HG03025 (cell line): ENCODE data around the gene SSTR3.
"Not testable (repeated sequence)": the region's sequence is repeated elsewhere in the genome, so short reads cannot be mapped to it uniquely, and the experiment has no call there.

Experiments
- ATAC-seq: cut with Tn5 transposase; IDR thresholded peaks from one replicate; pipeline ENCODE4 v1.9.1; 2021; ENCODE audit warnings: mild to moderate bottlenecking, moderate library complexity; ENCODE audit not compliant: unreplicated experiment, low FRiP score

The SSTR3 gene

DNA sequence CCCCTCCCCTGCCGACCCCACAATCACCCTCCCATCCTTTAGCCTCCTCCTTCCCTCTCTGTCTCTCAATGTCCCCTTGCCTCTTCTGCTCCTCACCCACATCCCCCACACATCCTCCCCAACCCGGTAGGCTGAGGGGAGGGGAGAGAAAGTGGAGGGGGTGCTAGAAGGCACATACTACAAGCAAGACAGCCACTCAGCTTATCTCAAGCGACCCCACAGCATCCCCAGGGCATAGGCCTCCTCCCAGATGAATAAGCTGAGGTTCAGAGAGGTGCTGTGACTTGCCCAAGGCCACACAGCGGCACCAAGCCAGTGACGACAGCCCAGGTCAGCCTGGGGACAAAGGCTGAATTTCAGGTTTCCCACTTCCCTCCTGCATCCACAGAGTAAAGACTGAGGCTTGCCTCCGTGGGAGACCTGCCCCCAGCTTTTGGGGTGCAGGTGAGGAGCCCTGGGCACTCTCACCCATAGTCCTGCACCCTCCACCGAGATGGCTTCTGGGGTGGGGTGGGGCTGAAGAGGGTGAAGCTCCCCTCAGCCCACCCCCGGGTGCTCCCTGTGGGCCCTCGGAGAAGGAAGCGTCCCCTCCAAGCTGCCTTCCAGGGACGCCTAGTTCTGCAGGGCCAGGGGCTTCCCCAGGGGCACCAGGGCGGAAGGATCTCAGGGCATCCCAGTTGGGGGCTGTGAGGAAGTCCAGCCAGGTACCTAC, 31.3 kb upstream of the SSTR3 start:
- ATAC-seq = no peak

DNA sequence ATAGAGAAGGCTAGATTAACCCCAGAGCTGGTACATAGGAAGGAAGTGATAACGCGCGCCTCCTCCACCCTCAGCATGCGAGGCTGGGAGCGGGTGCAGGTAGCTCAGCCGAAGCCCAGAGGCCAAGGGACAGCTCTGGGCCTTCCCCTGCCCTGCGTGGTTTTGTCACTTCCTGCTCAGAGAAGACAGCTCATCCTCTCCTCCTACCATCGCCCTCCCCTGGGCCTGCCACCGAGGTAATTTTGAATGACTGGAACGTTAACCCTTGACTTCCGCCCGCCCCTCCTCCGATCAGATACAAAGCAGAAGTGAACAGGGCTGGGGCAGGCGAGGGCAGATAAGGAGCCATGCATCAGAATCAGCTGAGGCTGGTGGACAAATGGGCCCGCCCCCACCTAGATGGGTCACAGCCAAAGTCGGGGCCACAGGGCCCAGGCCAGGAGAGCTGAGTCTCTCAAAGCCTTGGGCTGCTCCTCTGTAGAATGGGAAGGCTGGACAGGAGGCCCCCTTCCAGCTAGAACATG, 30.2 kb upstream of the SSTR3 start:
- peak; percentile 56 for ATAC-seq

DNA sequence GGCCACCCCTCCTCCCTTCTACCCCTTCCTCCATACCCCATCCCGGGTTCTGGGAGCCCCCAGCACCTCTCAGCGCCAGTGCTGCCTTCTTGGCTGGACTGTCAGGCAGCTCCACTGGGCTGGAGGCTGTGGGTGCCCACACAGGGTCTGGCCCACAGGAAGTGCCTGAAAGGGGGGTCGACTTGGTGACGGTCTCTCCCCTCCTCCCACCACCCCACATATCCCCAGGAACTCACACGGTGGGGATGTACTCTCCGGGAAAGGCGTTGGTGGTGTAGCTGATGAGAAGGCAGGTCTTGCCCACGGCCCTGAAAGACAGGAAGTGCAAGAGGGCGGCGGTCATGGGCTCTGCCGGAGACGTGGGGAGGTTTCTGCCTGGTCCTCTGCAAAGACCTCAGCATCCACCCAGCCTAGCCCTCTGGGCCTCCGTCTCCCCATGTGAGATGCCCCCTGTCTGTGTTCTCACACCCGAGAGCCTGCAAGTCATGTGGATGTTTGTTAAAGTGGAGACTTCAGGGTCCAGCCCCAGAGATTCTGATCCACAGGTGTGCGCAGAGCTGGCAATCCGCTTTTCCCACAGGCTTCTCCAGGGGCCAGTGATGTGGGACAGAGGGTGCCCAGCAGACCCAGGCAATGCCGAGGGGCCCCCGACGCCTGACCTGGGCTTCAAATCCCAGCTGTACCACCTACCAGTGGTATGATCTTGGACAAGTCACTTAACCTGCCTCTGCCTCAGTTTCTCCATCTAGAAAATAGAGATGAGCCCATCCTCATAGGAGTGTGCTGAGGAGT, 29.3 kb upstream of the SSTR3 start:
- ATAC-seq = no peak

DNA sequence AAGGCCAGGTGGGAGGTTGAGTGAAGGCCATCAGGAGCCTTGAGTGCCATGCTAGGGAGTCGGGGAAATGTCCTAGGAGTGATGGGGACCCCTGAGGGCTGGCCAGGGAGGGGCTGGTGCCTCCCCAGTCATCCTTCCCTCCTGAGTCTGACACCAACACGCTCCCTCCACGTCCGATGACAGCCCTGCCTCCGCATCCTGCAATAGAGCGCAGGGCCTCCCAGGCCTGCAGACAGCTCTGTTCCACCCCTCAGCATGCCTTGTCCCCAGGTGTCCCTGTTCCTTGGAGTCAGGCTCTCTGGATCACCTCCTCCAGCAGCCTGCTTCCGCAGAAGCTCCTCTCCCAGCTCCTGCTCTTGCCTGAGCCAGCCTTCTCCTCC, 28.7 kb upstream of the SSTR3 start:
- ATAC-seq = no peak

DNA sequence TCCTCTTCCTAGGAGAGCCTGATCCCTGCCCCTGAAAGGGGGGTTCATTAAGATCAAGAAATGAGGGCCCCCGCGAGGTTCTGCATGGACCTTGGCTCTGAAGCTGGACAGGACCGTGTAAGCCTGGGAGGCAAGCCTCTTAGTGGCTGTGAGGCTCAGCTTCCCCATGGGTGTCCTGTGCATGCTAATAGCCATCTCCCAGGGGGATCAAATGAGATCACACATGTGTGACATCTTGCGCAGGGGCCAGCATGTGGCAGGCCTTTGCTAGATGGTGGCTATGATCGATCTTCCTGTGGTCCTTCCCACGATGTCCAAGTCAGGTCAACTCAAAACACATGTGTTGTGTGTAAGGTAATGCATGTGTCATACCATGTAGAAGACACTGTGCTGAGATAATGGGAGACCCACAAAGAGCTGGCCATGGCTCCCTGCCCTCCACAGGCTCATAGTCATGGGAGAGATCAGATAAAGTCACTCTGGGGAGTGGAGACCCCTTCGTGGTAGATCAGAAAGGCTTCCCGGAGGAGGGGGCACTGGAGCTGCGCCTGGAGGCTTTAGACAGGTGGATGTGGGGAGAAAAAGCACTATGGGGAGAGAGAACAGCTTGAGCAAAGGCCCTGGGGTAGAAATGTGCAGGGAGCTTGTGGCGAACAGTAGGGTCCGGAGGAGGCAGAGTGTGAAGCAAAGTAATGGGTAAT, 28.1 kb upstream of the SSTR3 start:
- ATAC-seq = no peak

DNA sequence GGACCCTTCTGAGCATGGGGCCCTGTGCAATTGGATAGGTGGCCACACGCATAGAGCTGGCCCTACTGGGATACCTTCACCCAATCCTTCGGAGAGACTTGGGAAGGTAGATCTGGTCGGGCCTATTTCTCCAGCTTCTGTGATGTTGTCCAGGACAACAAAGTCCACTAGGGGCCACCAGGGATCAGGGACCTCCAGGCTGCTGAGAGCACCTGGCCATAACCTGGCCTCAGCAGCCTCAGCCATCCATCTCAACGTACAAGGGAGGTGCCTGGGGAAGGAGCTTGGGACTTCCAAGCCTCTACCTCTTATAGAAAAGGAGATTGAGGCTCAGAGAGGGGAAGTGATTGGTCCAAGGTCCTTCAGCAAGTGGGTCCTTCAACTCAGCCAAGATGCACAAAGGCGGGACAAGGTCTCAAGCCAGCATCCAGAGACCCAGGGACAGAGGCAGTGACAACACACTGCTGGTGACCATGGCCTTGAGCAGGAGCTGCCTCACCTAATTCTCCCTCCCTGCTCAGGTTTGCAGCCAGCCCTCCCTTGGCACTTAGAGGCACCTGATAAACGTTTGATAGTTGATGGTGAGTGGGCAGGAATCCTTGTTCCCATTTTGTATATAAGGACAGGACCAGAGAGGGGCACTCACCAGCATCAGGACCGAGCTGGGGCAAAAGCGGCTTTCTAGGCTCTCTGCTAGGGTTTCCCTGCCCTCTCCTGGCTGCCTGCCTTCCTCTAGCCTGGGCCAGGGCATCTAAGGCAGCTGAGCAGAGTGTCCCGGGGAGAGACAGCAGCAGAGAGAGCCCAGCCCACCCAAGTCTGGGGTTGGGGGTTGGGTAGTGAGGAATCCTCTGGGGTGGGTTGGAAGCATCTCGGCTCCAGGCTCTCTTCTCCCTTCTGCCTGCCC, 27.3 kb upstream of the SSTR3 start:
- ATAC-seq = no peak

- ATAC-seq = no peak
These were observed 25.3 kb upstream of the SSTR3 start for GRCh38 chr22:37237371-37238268.

DNA sequence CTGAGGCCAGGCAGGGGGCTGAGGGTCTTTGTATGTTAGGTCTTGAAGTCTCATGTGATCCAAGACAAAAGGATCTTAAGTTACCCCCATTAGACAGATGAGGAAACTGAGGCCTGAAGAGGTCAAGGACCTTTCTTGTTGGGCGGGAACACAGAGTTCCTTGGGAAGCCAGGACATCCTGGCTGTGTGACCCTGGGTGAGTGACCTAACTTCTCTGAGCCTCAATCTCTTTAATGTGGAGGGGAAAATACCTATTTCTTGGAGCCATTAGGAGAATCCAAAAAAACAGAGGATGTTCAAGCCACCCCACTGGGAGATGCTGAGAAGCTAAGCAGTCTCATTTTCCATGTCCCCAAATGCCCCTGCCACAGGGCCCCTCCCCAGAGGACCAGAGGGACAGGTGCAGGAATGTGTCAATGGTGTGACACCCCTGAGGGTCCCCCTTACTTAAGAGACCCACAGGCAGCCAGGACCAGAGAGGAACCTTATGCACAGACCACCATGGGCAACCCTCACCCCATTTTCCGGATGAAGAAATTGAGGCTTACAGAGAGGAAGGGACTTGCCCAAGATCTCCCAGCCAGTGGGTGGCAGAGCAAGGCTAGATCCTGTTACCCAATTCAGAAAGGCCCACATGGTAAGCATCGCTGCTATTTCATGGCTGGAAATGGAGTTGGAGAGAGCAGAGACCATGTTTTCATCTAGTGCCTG, 23.8 kb upstream of the SSTR3 start:
- ATAC-seq = no peak

DNA sequence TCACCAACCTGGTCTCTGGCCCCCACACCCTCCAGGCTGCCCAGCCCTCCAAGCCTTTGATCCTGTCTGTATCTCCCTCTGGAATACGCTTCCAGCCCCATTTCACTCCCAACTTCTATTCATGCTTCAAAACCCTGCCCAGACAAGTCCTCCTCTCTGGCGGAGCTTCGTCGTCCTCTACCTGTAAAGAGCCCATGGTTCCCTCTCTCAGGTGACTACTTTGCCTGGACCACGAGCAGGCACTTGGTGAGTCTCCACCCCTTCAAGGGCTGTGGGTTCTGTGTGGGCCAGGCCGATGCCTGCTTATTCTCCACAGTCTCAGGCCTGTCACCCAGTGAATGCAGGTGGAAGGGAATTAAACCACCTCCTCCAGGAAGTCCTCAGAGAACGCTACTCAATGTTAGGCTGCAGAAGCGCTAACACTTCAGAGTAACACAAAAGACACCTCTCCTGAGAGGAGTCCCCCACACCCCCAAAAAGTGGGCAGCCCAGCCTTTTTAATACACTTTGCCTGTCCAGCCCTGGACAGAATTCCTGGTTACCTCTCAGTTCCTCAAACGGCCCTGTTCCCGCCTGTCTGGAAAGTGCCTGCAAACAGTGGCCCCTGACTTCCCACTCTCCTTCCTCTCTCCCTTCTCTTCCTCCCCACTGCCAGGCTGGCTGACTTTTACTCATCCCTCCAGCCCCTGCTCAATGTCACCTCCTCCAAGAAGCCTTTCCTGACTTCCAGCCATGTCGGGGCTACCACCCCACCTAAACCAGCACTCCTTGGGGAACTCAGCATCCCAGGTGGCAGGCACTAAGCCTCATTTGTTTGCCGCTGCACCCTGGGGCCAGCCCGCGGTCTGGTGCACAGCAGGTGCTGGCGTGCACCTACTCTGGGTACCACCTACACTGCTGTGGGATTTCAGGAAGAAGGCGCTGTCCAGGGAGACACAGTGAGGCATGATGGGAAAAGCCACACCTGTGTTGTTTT, 22.7 kb upstream of the SSTR3 start:
- no peak for ATAC-seq

DNA sequence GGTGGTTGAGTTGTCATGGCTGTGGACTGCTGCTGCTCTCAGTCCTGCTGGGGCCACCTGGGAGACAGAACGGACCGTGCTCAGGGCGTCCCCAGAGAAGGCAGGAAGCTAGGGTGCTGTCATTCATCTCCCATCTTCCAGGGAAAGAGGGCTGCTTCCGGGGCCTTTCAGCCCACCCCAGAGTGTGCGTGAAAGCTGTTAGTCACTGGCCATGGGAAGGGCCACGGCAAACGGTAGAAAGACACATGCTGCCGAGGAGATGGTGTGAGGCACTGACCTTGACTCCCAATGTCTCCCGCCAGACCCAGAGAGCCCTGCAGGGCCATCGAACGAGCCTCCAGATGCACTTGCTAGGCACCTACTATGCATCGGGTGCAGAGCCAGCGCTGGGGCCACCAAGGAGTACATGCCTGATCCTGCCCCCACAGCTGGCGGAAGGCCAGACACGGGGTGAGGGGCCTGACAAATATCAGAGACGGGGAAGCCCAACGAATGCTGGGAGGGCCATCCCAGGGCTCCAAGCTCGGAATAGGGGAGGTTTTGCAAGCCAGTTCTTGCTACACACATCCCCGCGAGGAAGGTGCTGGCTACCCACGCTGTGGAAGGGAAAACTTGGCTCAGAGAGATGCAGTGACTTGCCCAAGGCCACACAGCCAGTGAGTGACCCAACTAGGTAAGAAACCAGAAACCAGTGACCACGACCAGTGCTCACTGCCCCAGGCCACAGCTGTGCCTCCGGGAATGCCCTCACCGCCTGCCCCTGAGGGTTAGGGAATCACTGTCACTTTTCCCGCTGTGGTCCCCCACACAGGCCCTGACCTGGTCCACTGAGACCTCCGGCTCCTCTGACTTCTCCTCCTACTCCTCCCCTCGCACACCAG, 21.7 kb upstream of the SSTR3 start:
- ATAC-seq = no peak

DNA sequence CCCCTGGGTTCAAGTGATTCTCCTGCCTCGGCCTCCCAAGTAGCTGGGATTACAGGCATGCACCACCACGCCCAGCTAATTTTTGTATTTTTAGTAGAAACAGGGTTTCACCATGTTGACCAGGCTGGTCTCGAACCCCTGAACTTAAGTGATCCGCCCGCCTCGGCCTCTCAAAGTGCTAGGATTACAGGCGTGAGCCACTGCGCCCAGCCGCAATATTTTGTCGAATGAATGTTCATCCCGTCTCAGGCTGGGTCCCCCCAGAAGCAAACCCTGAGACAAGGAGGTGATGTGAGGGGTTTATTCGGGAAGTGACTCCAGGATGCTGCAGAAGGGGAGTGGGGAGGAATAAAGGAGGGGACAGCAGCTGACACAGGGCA, 21.1 kb upstream of the SSTR3 start:
- not testable (repeated sequence) for ATAC-seq

DNA sequence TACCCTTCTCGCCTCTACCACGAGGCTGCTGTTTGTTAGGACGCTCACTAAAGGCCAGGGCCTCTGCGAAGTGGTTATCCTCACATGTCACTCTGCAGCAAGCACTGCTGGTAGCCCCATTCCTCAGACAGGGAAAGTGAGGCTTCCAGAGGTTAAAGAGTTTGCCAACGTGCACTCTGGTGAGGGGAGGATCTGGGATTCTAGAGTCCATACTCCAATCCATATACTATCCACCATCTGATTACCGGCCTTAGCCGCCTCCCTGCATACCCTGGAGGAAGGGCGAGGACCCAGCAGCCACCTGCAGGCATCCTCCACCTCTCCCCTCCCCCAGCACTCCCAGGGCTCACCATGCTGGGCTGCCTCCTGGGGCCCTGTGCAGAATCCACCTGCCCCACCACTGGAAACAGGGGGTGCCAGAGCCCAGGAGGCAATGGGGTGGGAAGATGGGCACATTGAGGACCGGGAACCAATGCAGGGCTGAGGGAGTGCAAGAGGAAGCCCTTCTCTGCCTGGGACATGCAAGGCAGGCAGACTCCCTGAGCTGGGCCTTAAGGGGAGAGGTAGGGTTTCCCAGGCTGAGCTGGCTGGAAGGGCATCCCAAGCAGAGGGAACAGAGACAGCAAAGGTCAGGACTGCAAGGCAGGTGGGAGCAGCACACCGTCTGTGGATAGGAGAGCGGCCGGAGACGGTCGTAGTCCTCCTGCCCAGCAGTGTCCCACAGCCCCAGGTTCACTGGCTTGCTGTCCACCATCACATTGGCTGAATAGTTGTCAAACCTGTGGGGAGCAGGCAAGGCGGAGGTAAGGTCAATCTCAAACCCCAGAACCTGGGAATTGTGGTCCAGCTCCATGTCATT, 20.1 kb upstream of the SSTR3 start:
- ATAC-seq = no peak

DNA sequence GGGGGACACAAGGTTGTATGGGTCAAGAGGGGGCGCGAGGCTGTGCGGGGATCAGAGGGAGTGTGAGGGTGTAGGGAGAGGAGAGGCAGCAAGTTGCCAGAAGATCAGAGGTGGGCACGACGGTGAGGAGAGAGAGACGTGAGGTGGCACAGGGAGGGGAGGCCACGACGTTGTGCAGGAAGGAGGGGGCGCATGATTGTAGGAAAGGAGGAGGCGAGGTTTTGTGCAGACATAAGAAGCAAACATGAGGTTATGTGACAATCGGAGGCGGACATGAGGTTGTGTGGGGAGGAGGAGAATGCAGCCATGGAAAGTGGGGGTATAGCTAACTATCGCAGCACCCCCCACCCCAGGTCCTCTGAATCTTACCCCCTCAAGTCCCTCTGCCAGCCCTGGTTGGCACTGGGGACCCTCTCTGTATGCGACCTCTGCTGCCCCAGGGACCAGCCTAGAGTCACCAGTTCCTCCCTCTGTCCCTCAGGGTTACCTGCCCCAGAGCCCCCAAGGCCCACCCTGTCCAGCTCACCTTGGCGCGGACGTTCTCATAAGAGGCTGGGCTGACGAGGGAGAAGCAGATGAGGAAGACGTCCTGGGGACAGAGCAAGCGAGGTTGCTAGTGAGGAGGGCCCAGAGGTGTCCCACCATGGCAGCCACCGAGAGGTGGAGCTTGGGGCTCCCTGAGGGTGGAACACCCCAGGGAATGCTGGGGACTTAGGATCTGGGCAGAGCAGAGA, 19.3 kb upstream of the SSTR3 start:
- ATAC-seq = no peak

- no peak for ATAC-seq
These were observed 18.6 kb upstream of the SSTR3 start for GRCh38 chr22:37230673-37231405.
